Neuronal stem cell (in vitro differentiated cells): ENCODE measurements around the gene RASSF7.

Experiments
- DNase-seq: peaks from one replicate; pipeline ENCODE4 v3.0.0-alpha.2; 2013; ENCODE audit warnings: low spot score
- H2AFZ ChIP-seq: one replicate; pipeline ENCODE4 v1.6.1; 2013; ENCODE audit warnings: mild to moderate bottlenecking, low read length, inconsistent platforms
- H2AK5ac ChIP-seq: 2 replicates; pipeline ENCODE4 v1.6.1; 2013; ENCODE audit warnings: low read depth, mild to moderate bottlenecking, inconsistent platforms, low read length, moderate library complexity, mixed read lengths
- H2BK120ac ChIP-seq: 2 replicates; pipeline ENCODE4 v1.6.1; 2013; ENCODE audit warnings: low read depth, mild to moderate bottlenecking, inconsistent platforms, low read length, moderate library complexity, mixed read lengths
- H2BK12ac ChIP-seq: one replicate; pipeline ENCODE4 v1.6.1; 2013; ENCODE audit warnings: low read length, inconsistent platforms
- H2BK15ac ChIP-seq: 2 replicates; pipeline ENCODE4 v1.6.1; 2013; ENCODE audit warnings: mild to moderate bottlenecking, low read length, inconsistent platforms, mixed read lengths
- H2BK5ac ChIP-seq: one replicate; pipeline ENCODE4 v1.6.1; 2013; ENCODE audit warnings: inconsistent platforms, mild to moderate bottlenecking, low read length, moderate library complexity
- H3K14ac ChIP-seq: one replicate; pipeline ENCODE4 v1.6.1; 2013; ENCODE audit warnings: low read length, inconsistent platforms
- H3K18ac ChIP-seq: 2 replicates; pipeline ENCODE4 v1.6.1; 2013; ENCODE audit warnings: low read length, inconsistent platforms
- H3K23ac ChIP-seq: 2 replicates; pipeline ENCODE4 v1.6.1; 2013; ENCODE audit warnings: low read depth, mild to moderate bottlenecking, mixed read lengths, low read length, inconsistent platforms; ENCODE audit not compliant: poor library complexity
- H3K27ac ChIP-seq: replicated peaks from 3 replicates; pipeline ENCODE4 v1.5.1; 2013; ENCODE audit warnings: low read length, inconsistent platforms
- H3K27me3 ChIP-seq, 3 experiments: 2 replicates each; pipeline ENCODE4 v1.6.1; 2013; ENCODE audit warnings: low read length in 3 of 3, mild to moderate bottlenecking in 2 of 3, inconsistent platforms in 1 of 3, low read depth in 1 of 3, mixed read lengths in 1 of 3, moderate library complexity in 1 of 3; ENCODE audit not compliant: control insufficient read depth in 3 of 3, insufficient read depth in 3 of 3
- H3K36me3 ChIP-seq, 2 donors: replicated peaks in 1 of 2; 2 replicates each; pipeline ENCODE4 v1.6.1; 2013; ENCODE audit warnings: low read length in 2 of 2; ENCODE audit not compliant: control insufficient read depth in 2 of 2, insufficient read depth in 2 of 2
- H3K4ac ChIP-seq: 2 replicates; pipeline ENCODE4 v1.6.1; 2013; ENCODE audit warnings: inconsistent platforms, mild to moderate bottlenecking, low read length, moderate library complexity
- H3K4me1 ChIP-seq, 2 donors: 1 replicate in 1 of 2; 2 replicates in 1 of 2; pipeline ENCODE4 v1.6.1; 2013; ENCODE audit warnings: low read length in 2 of 2, low read depth in 1 of 2; ENCODE audit not compliant: control insufficient read depth in 2 of 2, insufficient read depth in 1 of 2
- H3K4me2 ChIP-seq: one replicate; pipeline ENCODE4 v1.6.1; 2013; ENCODE audit warnings: mild to moderate bottlenecking, low read length, inconsistent platforms; ENCODE audit not compliant: insufficient read depth, poor library complexity, severe bottlenecking
- H3K4me3 ChIP-seq, 2 donors: 2 replicates each; pipeline ENCODE4 v1.5.1; 2013; ENCODE audit warnings: low read length in 2 of 2, mild to moderate bottlenecking in 2 of 2, inconsistent platforms in 1 of 2, moderate library complexity in 1 of 2
- H3K79me1 ChIP-seq: one replicate; pipeline ENCODE4 v1.6.1; 2013; ENCODE audit warnings: low read depth, mild to moderate bottlenecking, inconsistent platforms, low read length, moderate library complexity
- H3K9ac ChIP-seq: one replicate; pipeline ENCODE4 v1.6.1; 2013; ENCODE audit warnings: mild to moderate bottlenecking, low read depth, low read length, inconsistent platforms; ENCODE audit not compliant: poor library complexity
- H3K9me3 ChIP-seq, 2 donors: replicated peaks in 1 of 2; 2 replicates each; pipeline versions ENCODE3 to v1.6.1; 2013; ENCODE audit warnings: low read length in 2 of 2, mild to moderate bottlenecking in 2 of 2, inconsistent platforms in 1 of 2, low read depth in 1 of 2, mixed read lengths in 1 of 2, moderate library complexity in 1 of 2; ENCODE audit not compliant: control insufficient read depth in 2 of 2, insufficient read depth in 1 of 2
- H4K8ac ChIP-seq: one replicate; pipeline ENCODE4 v1.6.1; 2013; ENCODE audit warnings: low read depth, mild to moderate bottlenecking, inconsistent platforms, low read length, moderate library complexity
- H4K91ac ChIP-seq: one replicate; pipeline ENCODE4 v1.6.1; 2013; ENCODE audit warnings: low read length, low read depth, mild to moderate bottlenecking, inconsistent platforms; ENCODE audit not compliant: poor library complexity
- WGBS, 2 donors: extraction: QIAGEN DNeasy Blood & Tissue Kit; methylation state at CpG; one replicate each; pipeline ENCODE4 v1.1.7; 2013; ENCODE audit warnings: missing lambda C conversion rate in 2 of 2, mixed read lengths in 1 of 2; ENCODE audit not compliant: insufficient read length in 2 of 2, insufficient replicate concordance in 1 of 2; ENCODE audit errors: extremely low coverage in 2 of 2; 5-methylcytosine and 5-hydroxymethylcytosine counted together

The RASSF7 gene

DNA sequence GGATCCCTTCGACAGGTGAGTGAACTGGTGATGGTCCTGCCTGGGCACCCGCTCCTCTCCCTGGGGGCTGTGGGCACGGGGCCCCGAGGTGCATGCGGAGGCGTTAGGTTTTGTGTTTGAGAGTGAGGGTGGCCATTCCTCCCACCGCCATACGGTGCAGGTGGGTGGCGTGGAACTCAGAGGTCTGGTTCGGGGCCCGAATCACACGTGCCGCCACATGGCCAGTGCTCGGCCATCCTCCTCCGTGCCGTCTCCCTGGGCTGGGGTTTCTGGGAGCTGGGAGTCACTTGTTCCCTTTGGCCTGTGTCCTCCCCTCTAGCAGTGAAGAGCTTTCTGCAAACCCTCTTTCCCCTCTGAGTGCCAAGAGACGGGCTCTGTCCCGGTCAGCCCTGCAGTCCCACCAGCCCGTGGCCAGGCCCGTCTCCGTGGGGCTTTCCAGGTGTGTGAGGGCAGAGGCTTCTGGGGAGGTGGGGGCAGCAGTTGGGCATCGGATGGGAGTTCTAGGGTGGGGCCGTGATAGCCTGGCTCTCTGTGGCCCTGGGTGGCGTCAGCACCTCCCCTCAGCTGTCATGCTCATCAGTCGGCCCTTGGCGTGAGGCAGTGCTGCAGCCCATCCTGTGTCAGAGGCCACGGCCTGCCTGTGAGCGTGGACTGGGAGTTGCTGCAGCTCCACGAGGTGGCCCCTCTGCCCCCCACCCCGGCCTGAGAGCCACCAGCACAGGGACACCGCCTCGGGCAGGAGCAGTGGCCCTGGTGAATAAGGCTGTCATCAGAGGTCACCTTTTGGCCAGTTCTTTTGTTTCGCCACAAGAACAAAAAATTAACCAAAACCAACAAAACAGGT lies 44.7 kb downstream of the RASSF7 start:
- no peak overlapping the region for H3K14ac ChIP-seq
- no peak overlapping the region for H4K91ac ChIP-seq
- H3K27me3 ChIP-seq = no peaks in the 10 kb centered on the region
- no CpG with 5 or more reads among the region's 33 CpGs for WGBS, 2 donors
- no peak overlapping the region for H3K4ac ChIP-seq
- H2AFZ ChIP-seq = no peak overlapping the region
- no peak overlapping the region for H2BK12ac ChIP-seq
- no peaks in the 10 kb centered on the region for H3K4me1 ChIP-seq
- H2BK15ac ChIP-seq = no peak overlapping the region
- H3K4me2 ChIP-seq = no peak overlapping the region
- peak overlapping the region; percentile 37 for H3K23ac ChIP-seq
- H3K79me1 ChIP-seq = peaks cover 7% of the 10 kb centered on the region
- no peak for DNase-seq
- peak overlapping the region; percentile 14 for H2BK5ac ChIP-seq
- no peak overlapping the region for H3K27ac ChIP-seq
- no peak overlapping the region for H2AK5ac ChIP-seq
- no peak overlapping the region for H3K18ac ChIP-seq
- H3K36me3 ChIP-seq = peaks cover 72 to 96% of the 10 kb centered on the region in 2 donors
- H3K4me3 ChIP-seq = no peak overlapping the region
- H2BK120ac ChIP-seq = no peak overlapping the region
- H3K9me3 ChIP-seq = no peaks in the 10 kb centered on the region
- no peak overlapping the region for H4K8ac ChIP-seq
- H3K9ac ChIP-seq = no peak overlapping the region

DNA sequence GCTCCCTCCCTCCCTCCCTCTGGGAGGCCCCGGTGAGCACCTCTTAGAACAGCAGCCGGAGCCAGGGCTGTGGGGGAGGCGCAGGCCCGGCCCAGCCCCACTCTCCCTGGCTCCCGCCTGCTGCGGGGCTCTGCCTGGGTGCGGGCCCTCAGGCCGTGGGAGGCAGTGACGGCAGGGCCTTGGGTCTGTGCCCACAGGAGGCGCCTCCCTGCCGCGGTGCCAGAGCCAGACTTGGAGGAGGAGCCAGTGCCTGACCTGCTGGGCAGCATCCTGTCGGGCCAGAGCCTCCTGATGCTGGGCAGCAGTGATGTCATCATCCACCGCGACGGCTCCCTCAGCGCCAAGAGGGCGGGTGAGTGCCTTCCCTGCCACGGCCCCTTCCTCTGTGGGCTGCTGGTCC lies 45.5 kb downstream of the RASSF7 start:
- Histone ChIP-seq H3K4me2 (no peak overlapping the region), H3K4me3 (no peak overlapping the region), H3K9me3 (no peaks in the 10 kb centered on the region), H4K91ac (no peak overlapping the region), H3K79me1 (peaks cover 7% of the 10 kb centered on the region), H2BK5ac (peak overlapping the region; percentile 53), H3K27me3 (no peaks in the 10 kb centered on the region), H3K27ac (no peak overlapping the region), H3K36me3 (peaks cover 79 to 98% of the 10 kb centered on the region in 2 donors), H3K4me1 (no peaks in the 10 kb centered on the region), H3K23ac (no peak overlapping the region), H3K9ac (peak overlapping the region; percentile 50), H3K4ac (no peak overlapping the region), H4K8ac (no peak overlapping the region), H3K18ac (no peak overlapping the region), H3K14ac (no peak overlapping the region), H2AK5ac (no peak overlapping the region), H2BK120ac (no peak overlapping the region), H2BK15ac (no peak overlapping the region), H2BK12ac (no peak overlapping the region), H2AFZ (no peak overlapping the region)
- DNase-seq = no peak
- no CpG with 5 or more reads among the region's 19 CpGs for WGBS, 2 donors

DNA sequence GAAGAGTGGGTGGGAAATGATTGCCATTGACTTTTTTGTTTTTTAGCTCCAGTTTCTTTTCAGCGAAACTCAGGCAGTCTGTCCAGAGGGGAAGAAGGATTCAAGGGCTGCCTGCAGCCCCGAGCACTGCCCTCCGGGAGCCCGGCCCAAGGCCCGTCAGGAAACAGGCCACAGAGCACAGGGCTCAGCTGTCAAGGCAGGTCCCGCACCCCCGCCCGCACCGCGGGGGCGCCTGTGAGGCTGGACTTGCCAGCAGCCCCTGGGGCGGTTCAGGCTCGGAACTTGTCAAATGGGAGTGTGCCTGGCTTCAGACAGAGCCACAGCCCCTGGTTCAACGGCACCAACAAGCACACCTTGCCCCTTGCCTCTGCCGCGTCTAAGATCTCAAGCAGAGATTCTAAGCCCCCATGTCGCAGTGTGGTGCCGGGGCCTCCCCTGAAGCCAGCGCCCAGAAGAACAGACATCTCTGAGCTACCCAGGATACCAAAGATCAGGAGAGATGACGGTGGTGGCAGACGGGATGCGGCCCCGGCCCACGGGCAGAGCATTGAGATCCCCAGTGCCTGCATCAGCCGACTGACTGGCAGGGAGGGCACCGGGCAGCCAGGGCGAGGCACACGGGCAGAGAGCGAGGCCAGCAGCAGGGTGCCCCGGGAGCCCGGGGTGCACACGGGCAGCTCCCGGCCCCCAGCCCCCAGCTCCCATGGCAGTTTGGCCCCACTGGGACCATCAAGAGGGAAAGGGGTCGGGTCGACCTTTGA lies 46.4 kb downstream of the RASSF7 start:
- H3K9me3 ChIP-seq = no peaks in the 10 kb centered on the region
- no peak overlapping the region for H2BK120ac ChIP-seq
- H3K9ac ChIP-seq = no peak overlapping the region
- H2BK5ac ChIP-seq = no peak overlapping the region
- no peak overlapping the region for H3K14ac ChIP-seq
- no peak overlapping the region for H3K18ac ChIP-seq
- no peaks in the 10 kb centered on the region for H3K4me1 ChIP-seq
- H3K27ac ChIP-seq = no peak overlapping the region
- H3K4me3 ChIP-seq = no peak overlapping the region
- no peak overlapping the region for H2BK15ac ChIP-seq
- DNase-seq = no peak
- no peak overlapping the region for H4K91ac ChIP-seq
- no peak overlapping the region for H3K4ac ChIP-seq
- H3K79me1 ChIP-seq = peaks cover 7% of the 10 kb centered on the region
- no peak overlapping the region for H2BK12ac ChIP-seq
- no peak overlapping the region for H2AFZ ChIP-seq
- H3K23ac ChIP-seq = no peak overlapping the region
- peak overlapping the region; percentile 11 for H3K4me2 ChIP-seq
- H3K27me3 ChIP-seq = peaks cover 0 to 2% (median 0%) of the 10 kb centered on the region in 3 experiments
- WGBS, 2 donors = no CpG with 5 or more reads among the region's 35 CpGs
- H4K8ac ChIP-seq = no peak overlapping the region
- no peak overlapping the region for H2AK5ac ChIP-seq
- peaks cover 75 to 98% of the 10 kb centered on the region in 2 donors for H3K36me3 ChIP-seq
